Hepatocyte (in vitro differentiated cells): Measurements from ENCODE around the gene CSHL1.
"Not testable (repeated sequence)": the region's sequence is repeated elsewhere in the genome, so short reads cannot be mapped to it uniquely, and the experiment has no call there.

Experiments
- EZH2 ChIP-seq: fragments of 200-600 bp; sonication (generic); IDR thresholded peaks from 2 replicates; pipeline ENCODE4 v1.6.1; 2016; ENCODE audit warnings: antibody characterized with exemption, mild to moderate bottlenecking, borderline replicate concordance
- EZH2phosphoT487 ChIP-seq: fragments of 200-600 bp; sonication (generic); IDR thresholded peaks from one replicate; pipeline ENCODE4 v1.6.1; 2018; ENCODE audit warnings: antibody characterized with exemption, mild to moderate bottlenecking, low read depth, moderate library complexity; ENCODE audit not compliant: unreplicated experiment, severe bottlenecking
- TF ChIP-seq, protein P1 (sequence below): fragments of 200-600 bp; sonication (generic); IDR thresholded peaks from 2 replicates; pipeline ENCODE4 v1.5.1; 2016; ENCODE audit warnings: antibody characterized with exemption, mild to moderate bottlenecking; ENCODE audit not compliant: poor library complexity

DNA sequence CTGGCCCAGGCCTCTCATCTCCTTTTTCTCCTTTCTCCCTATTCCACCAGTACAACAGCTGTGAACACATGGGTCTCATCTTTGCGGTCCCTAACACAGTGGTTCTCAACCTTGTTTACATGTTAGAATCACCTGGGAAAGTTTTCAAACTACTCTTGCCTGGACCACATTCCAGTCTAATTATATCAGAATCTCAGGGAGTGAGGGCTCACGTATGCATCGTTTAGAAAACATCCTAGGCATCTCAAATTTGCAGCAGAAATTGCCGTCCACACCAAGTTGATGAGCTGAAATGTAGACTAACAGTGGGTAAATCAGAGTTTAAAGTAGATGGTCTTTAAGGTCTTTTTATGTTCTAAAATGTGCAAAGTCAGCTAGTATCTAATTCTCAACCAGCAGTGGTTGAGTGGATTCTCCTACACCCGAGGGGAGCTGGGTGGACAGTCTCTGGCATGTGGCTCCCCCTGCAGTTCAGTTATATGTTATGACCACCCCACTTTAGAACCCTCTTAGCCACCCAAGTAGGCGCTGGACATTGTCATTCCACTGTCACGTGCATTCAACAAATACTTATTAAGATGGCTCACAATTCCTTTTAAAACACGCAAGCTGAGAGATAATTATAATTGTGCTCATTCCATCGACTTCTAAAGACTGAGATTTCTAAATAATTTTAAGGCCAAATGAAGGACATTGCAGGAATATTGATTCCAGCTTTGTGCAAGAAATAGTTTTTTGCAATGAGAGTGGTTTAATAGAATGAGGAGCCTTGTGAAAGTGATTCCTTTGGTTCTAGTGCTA is 41.4 kb downstream of the CSHL1 start:
- TF ChIP-seq, protein P1, sequence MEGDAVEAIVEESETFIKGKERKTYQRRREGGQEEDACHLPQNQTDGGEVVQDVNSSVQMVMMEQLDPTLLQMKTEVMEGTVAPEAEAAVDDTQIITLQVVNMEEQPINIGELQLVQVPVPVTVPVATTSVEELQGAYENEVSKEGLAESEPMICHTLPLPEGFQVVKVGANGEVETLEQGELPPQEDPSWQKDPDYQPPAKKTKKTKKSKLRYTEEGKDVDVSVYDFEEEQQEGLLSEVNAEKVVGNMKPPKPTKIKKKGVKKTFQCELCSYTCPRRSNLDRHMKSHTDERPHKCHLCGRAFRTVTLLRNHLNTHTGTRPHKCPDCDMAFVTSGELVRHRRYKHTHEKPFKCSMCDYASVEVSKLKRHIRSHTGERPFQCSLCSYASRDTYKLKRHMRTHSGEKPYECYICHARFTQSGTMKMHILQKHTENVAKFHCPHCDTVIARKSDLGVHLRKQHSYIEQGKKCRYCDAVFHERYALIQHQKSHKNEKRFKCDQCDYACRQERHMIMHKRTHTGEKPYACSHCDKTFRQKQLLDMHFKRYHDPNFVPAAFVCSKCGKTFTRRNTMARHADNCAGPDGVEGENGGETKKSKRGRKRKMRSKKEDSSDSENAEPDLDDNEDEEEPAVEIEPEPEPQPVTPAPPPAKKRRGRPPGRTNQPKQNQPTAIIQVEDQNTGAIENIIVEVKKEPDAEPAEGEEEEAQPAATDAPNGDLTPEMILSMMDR: peak; percentile 20
- not testable (repeated sequence) for TF ChIP-seq EZH2, EZH2phosphoT487
